HG03442 (cell line): Measurements from ENCODE around the gene MCIDAS.

ENCODE experiments used
- ATAC-seq: cut with Tn5 transposase; IDR thresholded peaks from one replicate; pipeline ENCODE4 v1.9.1; 2021; ENCODE audit warnings: mild to moderate bottlenecking, moderate library complexity; ENCODE audit not compliant: unreplicated experiment

MCIDAS gene

GRCh38 chr5:55222985-55223811 is 3.9 kb downstream of the MCIDAS start:
- ATAC-seq = no peak

- no peak for ATAC-seq
Measured at GRCh38 chr5:55222092-55222984, 4.8 kb downstream of the MCIDAS start.

GRCh38 chr5:55220433-55221185 is 6.5 kb downstream of the MCIDAS start:
- no peak for ATAC-seq

GRCh38 chr5:55219770-55220169 is 7.3 kb downstream of the MCIDAS start:
- no peak for ATAC-seq

- ATAC-seq = no peak
Measured at GRCh38 chr5:55218967-55219366, 8.1 kb downstream of the MCIDAS start.

- ATAC-seq = no peak
Measured at GRCh38 chr5:55211184-55211874, 15.8 kb downstream of the MCIDAS start.

- ATAC-seq = no peak
Measured at GRCh38 chr5:55205001-55205400, 22.1 kb downstream of the MCIDAS start.

GRCh38 chr5:55191165-55191564 is 36.0 kb downstream of the MCIDAS start:
- ATAC-seq = no peak

- no peak for ATAC-seq
Measured at GRCh38 chr5:55188656-55189540, 38.2 kb downstream of the MCIDAS start.

- ATAC-seq = no peak
Measured at GRCh38 chr5:55187370-55187769, 39.7 kb downstream of the MCIDAS start.

- no peak for ATAC-seq
Measured at GRCh38 chr5:55180016-55180415, 47.1 kb downstream of the MCIDAS start.

- ATAC-seq = no peak
Measured at GRCh38 chr5:55177078-55177477, 50.0 kb downstream of the MCIDAS start.

- no peak for ATAC-seq
Measured at GRCh38 chr5:55176176-55176818, 50.8 kb downstream of the MCIDAS start.

GRCh38 chr5:55175781-55176175 is 51.3 kb downstream of the MCIDAS start:
- no peak for ATAC-seq

- peak; percentile 3 for ATAC-seq
Measured at GRCh38 chr5:55173687-55174230, 53.4 kb downstream of the MCIDAS start.

GRCh38 chr5:55172937-55173686 is 54.0 kb downstream of the MCIDAS start, which contains the start of gene CDC20B:
Gene CDC20B (minus strand): TSS chr5:55173177. CDS start chr5:55173000, 177 bp downstream.
- peak; percentile 81 for ATAC-seq

GRCh38 chr5:55172051-55172899 is 54.8 kb downstream of the MCIDAS start:
- peak; percentile 62 for ATAC-seq
